ENCODE measurements around the gene COPS6.

DNA sequence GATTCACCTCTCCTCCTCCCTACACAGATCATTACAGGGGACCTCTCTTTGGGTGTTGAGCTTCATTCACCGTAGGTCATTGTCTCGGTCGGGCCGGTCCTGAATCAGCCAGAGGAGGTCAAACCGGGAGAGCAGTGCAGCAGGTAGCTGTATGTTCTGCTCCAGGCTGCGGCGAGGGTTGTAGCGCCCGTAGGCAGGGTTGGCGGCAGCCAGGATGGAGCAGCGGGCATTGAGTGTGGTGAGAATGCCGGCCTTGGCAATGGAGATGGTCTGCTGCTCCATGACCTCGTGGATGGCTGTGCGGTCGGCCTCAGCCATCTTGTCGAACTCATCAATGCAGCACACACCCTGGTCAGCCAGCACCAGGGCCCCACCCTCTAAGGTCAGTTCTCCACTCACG is 6.9 kb downstream of the COPS6 start:
- no peak for TF ChIP-seq POLR2A (IDR thresholded peaks at IDR 0.05)
- TF ChIP-seq, protein P1, sequence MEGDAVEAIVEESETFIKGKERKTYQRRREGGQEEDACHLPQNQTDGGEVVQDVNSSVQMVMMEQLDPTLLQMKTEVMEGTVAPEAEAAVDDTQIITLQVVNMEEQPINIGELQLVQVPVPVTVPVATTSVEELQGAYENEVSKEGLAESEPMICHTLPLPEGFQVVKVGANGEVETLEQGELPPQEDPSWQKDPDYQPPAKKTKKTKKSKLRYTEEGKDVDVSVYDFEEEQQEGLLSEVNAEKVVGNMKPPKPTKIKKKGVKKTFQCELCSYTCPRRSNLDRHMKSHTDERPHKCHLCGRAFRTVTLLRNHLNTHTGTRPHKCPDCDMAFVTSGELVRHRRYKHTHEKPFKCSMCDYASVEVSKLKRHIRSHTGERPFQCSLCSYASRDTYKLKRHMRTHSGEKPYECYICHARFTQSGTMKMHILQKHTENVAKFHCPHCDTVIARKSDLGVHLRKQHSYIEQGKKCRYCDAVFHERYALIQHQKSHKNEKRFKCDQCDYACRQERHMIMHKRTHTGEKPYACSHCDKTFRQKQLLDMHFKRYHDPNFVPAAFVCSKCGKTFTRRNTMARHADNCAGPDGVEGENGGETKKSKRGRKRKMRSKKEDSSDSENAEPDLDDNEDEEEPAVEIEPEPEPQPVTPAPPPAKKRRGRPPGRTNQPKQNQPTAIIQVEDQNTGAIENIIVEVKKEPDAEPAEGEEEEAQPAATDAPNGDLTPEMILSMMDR (IDR thresholded peaks at IDR 0.05): no peak

All from thyroid gland (tissue), 4 donors.